SW 1271 (cell line): ENCODE results near the gene DOCK8.

Source experiments
- DNase-seq, 2 experiments: peaks; one replicate each; lab custom pipeline; 2025; lab: John Stamatoyannopoulos, UW

The DOCK8 gene

GRCh38 chr9:311841-312240 lies 97.2 kb downstream of the DOCK8 start:
- no peak for DNase-seq

- DNase-seq = no peak
These were observed 98.1 kb downstream of the DOCK8 start for GRCh38 chr9:312596-313320.

GRCh38 chr9:316382-316965 lies 101.8 kb downstream of the DOCK8 start:
- DNase-seq = no peak

GRCh38 chr9:318646-319045 lies 104.0 kb downstream of the DOCK8 start:
- DNase-seq = no peak

GRCh38 chr9:324971-325370 lies 110.3 kb downstream of the DOCK8 start:
- DNase-seq = no peak

DNA sequence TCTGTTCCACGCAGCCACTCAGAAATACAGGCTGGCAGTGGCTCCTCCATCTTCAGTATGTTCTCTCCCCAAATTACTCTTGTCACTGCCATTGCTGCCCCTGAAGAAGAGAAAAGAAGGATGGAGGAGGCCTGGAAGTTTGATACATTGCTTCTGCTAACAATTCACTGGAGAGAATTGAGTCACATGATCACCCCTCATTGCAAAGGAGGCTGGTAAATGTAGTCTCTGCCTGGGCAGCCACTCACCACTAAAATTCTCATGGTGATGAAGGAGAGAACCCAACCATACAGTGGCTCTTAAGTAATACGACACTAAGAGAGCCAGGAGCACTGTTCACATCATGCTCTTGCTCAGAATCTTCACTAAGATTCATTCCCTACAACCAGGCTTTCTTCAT lies 112.0 kb downstream of the DOCK8 start:
- no peak for DNase-seq

DNA sequence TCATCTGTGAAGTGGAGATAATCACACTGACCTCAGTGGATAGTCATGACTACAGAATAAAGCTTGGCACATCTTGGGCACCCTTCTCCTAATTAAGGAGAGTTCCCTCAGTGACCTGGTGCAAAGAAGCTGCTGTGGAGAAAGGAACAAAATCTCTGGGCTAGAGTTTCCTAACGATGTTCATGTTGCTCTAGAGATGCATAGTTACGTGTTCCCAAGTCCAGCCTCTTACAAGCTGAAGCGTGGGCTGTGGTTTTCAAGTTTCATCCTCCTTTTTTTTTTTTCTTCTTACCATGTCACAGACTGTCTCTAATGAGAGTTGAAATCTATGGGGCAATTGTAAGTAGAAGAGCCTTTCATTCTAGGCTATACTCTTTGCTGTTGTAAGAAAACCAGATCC lies 113.8 kb downstream of the DOCK8 start:
- no peak for DNase-seq

GRCh38 chr9:331197-331596 lies 116.5 kb downstream of the DOCK8 start:
- DNase-seq = no peak

GRCh38 chr9:335373-335772 lies 120.7 kb downstream of the DOCK8 start:
- DNase-seq = no peak

GRCh38 chr9:336039-336438 lies 121.4 kb downstream of the DOCK8 start:
- DNase-seq = no peak

- no peak for DNase-seq
These were observed 123.9 kb downstream of the DOCK8 start for GRCh38 chr9:338602-339001.

DNA sequence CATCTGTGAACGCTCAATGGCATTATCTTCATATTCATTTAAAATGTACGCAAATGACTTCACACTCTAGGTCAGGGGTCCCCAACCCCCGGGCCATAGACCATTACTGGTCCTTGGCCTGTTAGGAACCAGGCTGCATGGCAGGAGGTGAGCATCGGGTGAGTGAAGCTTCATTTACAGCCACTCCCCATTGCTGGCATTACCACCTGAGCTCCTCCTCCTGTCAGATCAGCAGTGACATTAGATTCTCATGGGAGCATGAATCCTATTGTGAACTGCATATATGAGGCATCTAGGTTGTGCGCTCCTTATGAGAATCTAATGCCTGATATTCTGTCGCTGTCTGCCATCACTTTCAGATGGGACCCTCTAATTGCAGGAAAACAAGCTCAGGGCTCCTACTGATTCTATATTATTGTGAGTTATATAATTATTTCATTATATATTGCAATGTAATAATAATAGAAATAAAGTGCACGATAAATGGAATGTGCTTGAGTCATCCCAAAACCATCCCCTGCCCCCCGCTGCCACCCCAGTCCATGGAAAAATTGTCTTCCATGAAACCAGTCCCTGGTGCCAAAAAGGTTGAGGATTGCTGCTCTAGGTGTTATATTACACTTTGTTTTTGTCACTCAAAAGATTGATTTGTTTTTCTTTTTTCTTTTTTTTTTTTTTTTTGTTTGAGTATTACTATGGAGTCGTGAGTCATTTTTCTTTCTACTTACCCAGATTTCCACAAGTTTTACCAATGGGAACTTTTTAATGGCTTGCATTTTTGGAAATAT lies 127.2 kb downstream of the DOCK8 start:
- DNase-seq = no peak

DNA sequence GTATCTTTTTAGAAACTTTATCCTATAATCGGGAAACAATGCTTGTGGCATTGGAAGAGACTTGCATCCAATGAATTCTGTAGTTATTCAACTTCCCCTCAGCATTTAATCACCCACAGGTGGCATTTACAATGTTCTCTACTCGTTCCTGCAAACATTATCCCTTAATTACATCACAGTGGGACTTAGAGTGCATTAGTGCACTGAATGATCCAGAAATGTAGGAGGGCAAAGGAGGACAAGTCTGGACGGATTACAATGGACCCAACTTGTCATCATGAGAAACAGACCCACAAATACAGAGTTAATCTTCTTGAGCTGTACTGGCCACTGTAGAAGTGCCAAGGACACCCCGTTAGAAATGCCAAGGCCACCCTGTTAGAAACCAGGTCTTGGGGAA lies 129.1 kb downstream of the DOCK8 start:
- no peak for DNase-seq

DNA sequence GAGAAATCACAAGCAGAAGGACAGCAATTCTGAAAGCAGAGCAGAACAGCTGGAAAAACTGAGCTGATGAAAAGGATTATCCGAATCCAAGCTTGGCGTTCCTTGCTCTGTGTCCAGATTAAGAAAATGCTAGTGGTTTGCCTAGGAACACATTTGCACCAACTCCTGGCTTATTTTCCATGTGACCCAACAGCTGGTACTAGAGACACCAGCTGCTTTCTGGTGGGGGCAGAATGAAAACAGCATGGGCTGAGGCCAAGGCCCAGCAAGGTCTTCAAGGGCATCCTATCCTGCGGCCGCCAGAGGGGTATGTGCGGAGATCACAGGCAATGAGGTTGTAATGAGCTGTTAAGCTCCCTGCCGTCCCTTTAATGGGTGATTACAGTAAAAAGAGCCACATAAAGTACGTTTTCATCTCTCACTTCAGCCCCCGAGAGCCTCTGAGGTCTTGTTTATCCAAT lies 131.5 kb downstream of the DOCK8 start:
- no peak for DNase-seq

- DNase-seq = peak in 1 of 2 experiments; percentile 0
These were observed 133.1 kb downstream of the DOCK8 start for GRCh38 chr9:347667-348292.

DNA sequence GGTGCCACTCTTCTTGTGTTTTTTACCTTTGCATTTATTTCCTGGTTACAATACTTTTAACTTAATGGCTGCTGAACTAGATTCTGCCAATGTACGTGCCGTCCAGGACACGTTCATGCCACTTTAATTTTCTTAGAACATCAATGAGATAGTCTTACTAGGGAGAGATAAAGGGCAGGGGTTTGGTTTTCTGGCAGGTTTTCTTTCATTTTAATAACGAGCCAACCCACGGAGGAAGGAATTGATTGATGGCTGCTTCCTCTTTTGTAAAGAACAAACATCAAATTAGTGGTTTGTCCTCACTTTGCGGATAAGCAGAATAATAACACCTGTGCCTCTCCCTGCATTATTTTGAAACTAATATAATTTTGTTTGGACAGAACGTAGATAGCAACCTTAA lies 135.7 kb downstream of the DOCK8 start:
- no peak for DNase-seq

DNA sequence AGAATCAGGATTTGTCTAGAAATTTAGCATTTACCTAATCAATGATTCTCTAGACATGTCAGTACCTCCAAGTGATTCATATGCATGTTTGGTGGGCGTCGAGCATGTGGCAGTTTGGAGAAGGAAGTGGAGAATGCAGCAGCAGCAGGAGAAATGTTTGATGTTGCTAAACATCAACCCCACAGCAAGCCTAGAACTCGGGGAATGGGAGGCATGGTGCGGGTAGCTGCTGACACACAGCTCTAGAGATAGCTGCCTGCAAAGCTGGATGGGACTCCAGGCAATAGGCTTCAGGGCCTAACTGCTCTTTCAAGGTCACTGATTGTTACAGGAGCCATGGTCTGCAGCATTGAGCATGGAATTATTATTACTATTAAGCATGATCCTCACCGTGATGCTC lies 137.3 kb downstream of the DOCK8 start:
- no peak for DNase-seq

DNA sequence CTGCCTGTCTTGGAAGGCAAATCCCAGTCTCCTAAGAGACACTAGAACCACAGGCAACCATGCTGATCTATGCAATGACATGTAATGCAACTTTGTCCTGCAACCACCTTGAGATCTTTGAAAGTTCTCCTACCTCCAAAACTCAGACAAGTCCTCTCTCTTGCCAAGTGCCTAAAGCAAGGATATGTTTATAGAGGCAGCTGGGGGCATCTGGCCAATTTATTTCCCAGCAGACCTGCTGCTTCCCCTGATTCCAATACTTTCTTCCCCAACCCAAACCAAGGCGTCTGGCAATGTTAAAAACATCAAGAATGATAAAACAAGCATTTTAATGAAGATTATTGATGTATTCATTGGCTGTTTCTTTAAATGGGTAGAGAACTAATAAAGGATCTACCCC lies 138.4 kb downstream of the DOCK8 start:
- no peak for DNase-seq

DNA sequence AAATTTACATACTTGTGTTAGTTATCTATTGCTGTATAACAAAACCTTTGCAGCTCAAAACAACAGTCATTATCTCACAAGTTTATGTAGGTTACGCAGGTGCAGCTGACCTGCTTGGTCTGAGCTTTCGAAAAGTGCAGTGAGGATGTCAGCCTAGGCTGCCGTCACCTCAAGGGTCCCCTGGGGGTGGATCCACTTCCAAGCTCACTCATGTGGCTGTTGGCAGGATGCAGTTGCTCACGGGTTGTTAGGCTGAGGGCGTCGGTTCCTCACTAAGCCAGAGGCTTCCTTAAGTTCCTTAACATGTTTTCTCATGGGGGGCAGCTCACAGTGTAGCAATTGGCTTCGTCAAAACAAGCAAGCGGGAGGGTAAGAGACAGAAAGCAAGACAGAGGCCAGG lies 139.8 kb downstream of the DOCK8 start:
- no peak for DNase-seq

DNA sequence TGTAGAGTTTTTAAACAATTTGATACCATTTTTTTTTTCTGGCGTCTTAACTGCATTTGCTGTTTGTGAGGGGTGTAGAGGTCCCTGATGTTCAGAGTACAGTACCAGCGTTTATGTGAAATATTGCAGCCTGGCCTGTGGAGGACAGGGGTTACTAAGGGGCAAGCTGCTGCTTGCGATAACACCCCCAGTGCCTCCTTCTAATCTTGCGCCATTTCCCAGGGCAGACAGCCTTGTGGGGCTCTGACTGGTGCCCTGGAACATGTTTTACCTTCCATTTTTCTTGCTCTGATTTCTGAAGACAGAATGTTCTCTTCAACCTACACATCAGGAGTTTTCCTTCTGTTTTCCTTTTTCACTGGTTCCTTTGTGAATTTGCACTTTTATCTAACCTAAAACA lies 142.9 kb downstream of the DOCK8 start:
- no peak for DNase-seq

- DNase-seq = no peak
These were observed 148.1 kb downstream of the DOCK8 start for GRCh38 chr9:362561-363273.

DNA sequence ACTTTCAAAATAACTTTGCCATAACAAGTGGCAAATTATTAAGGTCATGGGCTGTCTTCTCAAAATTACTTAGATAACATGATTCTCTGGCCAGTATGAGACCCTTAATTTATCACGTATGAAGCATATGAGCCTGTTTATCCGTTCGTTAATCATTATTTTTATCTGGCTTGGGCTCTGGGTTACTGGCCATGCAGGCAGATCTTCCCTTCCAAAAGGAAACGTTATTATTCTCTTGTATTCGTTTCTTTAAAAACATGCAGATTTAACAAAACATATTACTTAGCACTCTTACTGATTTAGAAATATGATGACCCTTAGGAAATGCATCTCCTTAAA lies 148.6 kb downstream of the DOCK8 start:
- DNase-seq = no peak
